ENCODE data around the gene DNMT1. TPM values are rescaled to one million over a fixed set of nuclear protein-coding genes. Genes with fewer than 3 reads are reported as not detected.
A peak's percentile ranks its signal among the peaks of the same experiment; 100 is the strongest.

Gene DNMT1
- total RNA-seq, result 43.0 and 48.3 TPM in 2 replicates

GRCh38 chr19:10194500-10195198, at the start of gene DNMT1:
DNMT1 (minus strand) TSS chr19:10194953; CDS start chr19:10194899, 54 bp downstream.

GRCh38 chr19:10230861-10231611, 36.3 kb upstream of the DNMT1 start, which contains the start of gene S1PR2:
S1PR2 (minus strand) TSS chr19:10231331; CDS start chr19:10224905, 6,426 bp downstream.

GRCh38 chr19:10111405-10111811, 83.3 kb downstream of the DNMT1 start, which contains the start of gene P2RY11:
P2RY11 (plus strand) TSS chr19:10111693; CDS start chr19:10111722, 29 bp downstream.

GRCh38 chr19:10106100-10106936, 88.4 kb downstream of the DNMT1 start, which contains the start of gene PPAN:
PPAN (plus strand) TSS chr19:10106362; CDS start chr19:10106395, 33 bp downstream.

GRCh38 chr19:10085641-10086590, 108.8 kb downstream of the DNMT1 start, which contains the start of gene SHFL:
SHFL (plus strand) TSS chr19:10086317; CDS start chr19:10086428, 111 bp downstream.

Small RNAs within 50 kb of the gene (small RNA-seq; reads per million reads assigned to genes)
- not detected for gene MIR4322
- 21.6 reads per million, percentile 96 among the genes with 10 or more reads in this experiment for gene SNORD105
- 236 reads per million, percentile 98 among the genes with 10 or more reads in this experiment for gene SNORD105B

Other genes with a start within 250 kb of the DNMT1 start
- gene COL5A3, start 184.4 kb downstream of the DNMT1 start, total RNA-seq, result 17.2 and 21.8 TPM in 2 replicates
- gene RDH8, start 181.5 kb downstream of the DNMT1 start, total RNA-seq, result not detected in 2 replicates
- gene SHFL, start 108.6 kb downstream of the DNMT1 start, total RNA-seq, result 22.0 and 24.5 TPM in 2 replicates
- 0.11 and 0.39 TPM in 2 replicates for gene ANGPTL6, start 92.3 kb downstream of the DNMT1 start, total RNA-seq
- gene PPAN, start 88.6 kb downstream of the DNMT1 start, total RNA-seq, result 18.2 and 24.6 TPM in 2 replicates
- 1.0 and 1.4 TPM in 2 replicates for gene P2RY11, start 83.3 kb downstream of the DNMT1 start, total RNA-seq
- 162 and 231 TPM in 2 replicates for gene EIF3G, start 75.1 kb downstream of the DNMT1 start, total RNA-seq
- gene S1PR2, start 36.4 kb upstream of the DNMT1 start, total RNA-seq, result 15.5 and 17.2 TPM in 2 replicates
- 25.6 and 30.3 TPM in 2 replicates for gene MRPL4, start 57.3 kb upstream of the DNMT1 start, total RNA-seq
- gene ICAM1, start 76.2 kb upstream of the DNMT1 start, total RNA-seq, result 33.3 and 41.0 TPM in 2 replicates
- 0.13 and 0.32 TPM in 2 replicates for gene ICAM4, start 92.0 kb upstream of the DNMT1 start, total RNA-seq
- under 0.01 and 0.13 TPM in 2 replicates for gene ICAM5, start 95.0 kb upstream of the DNMT1 start, total RNA-seq
- 0.13 and 0.32 TPM in 2 replicates for gene ZGLP1, start 114.9 kb upstream of the DNMT1 start, total RNA-seq
- 18.4 and 19.8 TPM in 2 replicates for gene FDX2, start 121.1 kb upstream of the DNMT1 start, total RNA-seq
- gene RAVER1, start 138.6 kb upstream of the DNMT1 start, total RNA-seq, result 7.6 and 10.8 TPM in 2 replicates
- 5.1 and 5.4 TPM in 2 replicates for gene ICAM3, start 144.7 kb upstream of the DNMT1 start, total RNA-seq
- gene TYK2, start 185.6 kb upstream of the DNMT1 start, total RNA-seq, result 41.3 and 46.0 TPM in 2 replicates
- 122 and 138 TPM in 2 replicates for gene CDC37, start 208.6 kb upstream of the DNMT1 start, total RNA-seq
- gene PDE4A, start 225.6 kb upstream of the DNMT1 start, total RNA-seq, result 5.3 and 6.8 TPM in 2 replicates